ENCODE measurements around the gene CHMP2A. TPM values are rescaled to one million over a fixed set of nuclear protein-coding genes. Genes with fewer than 3 reads are reported as not detected.

CHMP2A gene
- total RNA-seq, 1 donor from 2014 or later, result 124 TPM

GRCh38 chr19:58516964-58517833, 37.7 kb downstream of the CHMP2A start:
- Histone ChIP-seq H3K36me3 (peaks cover 23% of the 10 kb centered on the region), H3K9me3 (replicated peaks) (no peaks in the 10 kb centered on the region), H3K27ac (replicated peaks) (no peak overlapping the region), H3K4me3 (no peak overlapping the region), H3K27me3 (ENCODE audit: low read depth) (no peaks in the 10 kb centered on the region), H3K4me1 (peaks cover 73% of the 10 kb centered on the region)
- TF ChIP-seq CTCF (IDR thresholded peaks at IDR 0.05; ENCODE audit: borderline replicate concordance), result no peak
- intact Hi-C loops (cut with micrococcal nuclease), result no loop called here
- no peak for DNase-seq

- Histone ChIP-seq H3K27me3 (ENCODE audit: low read depth) (no peaks in the 10 kb centered on the region), H3K4me1 (peaks cover 73% of the 10 kb centered on the region), H3K9me3 (replicated peaks) (no peaks in the 10 kb centered on the region), H3K4me3 (no peak overlapping the region), H3K36me3 (peaks cover 23% of the 10 kb centered on the region), H3K27ac (replicated peaks) (no peak overlapping the region)
- no peak for TF ChIP-seq CTCF (IDR thresholded peaks at IDR 0.05; ENCODE audit: borderline replicate concordance)
- no peak for DNase-seq
- intact Hi-C loops (cut with micrococcal nuclease), result no loop called here
Observed at GRCh38 chr19:58516246-58516836, 38.6 kb downstream of the CHMP2A start.

GRCh38 chr19:58515259-58515658, 39.6 kb downstream of the CHMP2A start:
- DNase-seq, result no peak
- H3K27me3 ChIP-seq (ENCODE audit: low read depth), result no peaks in the 10 kb centered on the region
- H3K36me3 ChIP-seq, result peaks cover 23% of the 10 kb centered on the region
- intact Hi-C loops (cut with micrococcal nuclease), result no loop called here
- H3K4me3 ChIP-seq, result no peak overlapping the region
- H3K27ac ChIP-seq (replicated peaks), result no peak overlapping the region
- H3K4me1 ChIP-seq, result peaks cover 67% of the 10 kb centered on the region
- no peak for TF ChIP-seq CTCF (IDR thresholded peaks at IDR 0.05; ENCODE audit: borderline replicate concordance)
- H3K9me3 ChIP-seq (replicated peaks), result no peaks in the 10 kb centered on the region

- intact Hi-C loops (cut with micrococcal nuclease), result no loop called here
- H3K4me3 ChIP-seq, result peak overlapping the region; percentile 66
- TF ChIP-seq CTCF (IDR thresholded peaks at IDR 0.05; ENCODE audit: borderline replicate concordance), result no peak
- no peaks in the 10 kb centered on the region for H3K9me3 ChIP-seq (replicated peaks)
- peak overlapping the region; percentile 78 for H3K27ac ChIP-seq (replicated peaks)
- H3K27me3 ChIP-seq (ENCODE audit: low read depth), result no peaks in the 10 kb centered on the region
- DNase-seq, result no peak
- H3K36me3 ChIP-seq, result peaks cover 23% of the 10 kb centered on the region
- peaks cover 63% of the 10 kb centered on the region for H3K4me1 ChIP-seq
Observed at GRCh38 chr19:58514564-58515022, 40.3 kb downstream of the CHMP2A start.

GRCh38 chr19:58513694-58514563, 41.0 kb downstream of the CHMP2A start:
- Histone ChIP-seq H3K4me1 (peaks cover 56% of the 10 kb centered on the region), H3K27ac (replicated peaks) (peak overlapping the region; percentile 78)
- DNase-seq, result peak; percentile 88

More at GRCh38 chr19:58513694-58514563, 41.0 kb downstream of the CHMP2A start:
- intact Hi-C loops (cut with micrococcal nuclease), result no loop called here
- Histone ChIP-seq H3K36me3 (peaks cover 23% of the 10 kb centered on the region), H3K9me3 (replicated peaks) (no peaks in the 10 kb centered on the region), H3K4me3 (peak overlapping the region; percentile 66), H3K27me3 (ENCODE audit: low read depth) (no peaks in the 10 kb centered on the region)
- TF ChIP-seq CTCF (IDR thresholded peaks at IDR 0.05; ENCODE audit: borderline replicate concordance), result peak; percentile 93
